ENCODE data around the gene TRMO.

DNA sequence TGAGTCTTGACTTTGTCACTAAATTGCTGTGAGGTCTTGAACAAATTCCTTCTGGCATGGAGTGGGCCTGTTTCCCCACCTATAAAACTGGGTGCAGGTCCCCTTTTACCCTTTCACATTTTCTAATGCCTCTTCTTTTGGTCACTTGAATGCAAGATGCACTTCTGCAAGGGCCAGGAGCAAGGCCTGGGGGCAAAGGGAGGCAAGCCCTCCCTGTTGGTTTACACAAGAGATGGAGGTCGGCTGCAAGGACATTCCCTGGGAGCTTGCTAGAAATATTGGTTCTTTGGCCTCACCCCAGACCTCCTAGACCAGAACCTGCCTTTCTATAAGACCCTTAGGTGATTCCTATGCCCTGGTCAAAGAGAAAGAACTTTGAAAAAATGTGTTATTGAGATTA, 63.5 kb downstream of the TRMO start:
- TF ChIP-seq, protein P1, sequence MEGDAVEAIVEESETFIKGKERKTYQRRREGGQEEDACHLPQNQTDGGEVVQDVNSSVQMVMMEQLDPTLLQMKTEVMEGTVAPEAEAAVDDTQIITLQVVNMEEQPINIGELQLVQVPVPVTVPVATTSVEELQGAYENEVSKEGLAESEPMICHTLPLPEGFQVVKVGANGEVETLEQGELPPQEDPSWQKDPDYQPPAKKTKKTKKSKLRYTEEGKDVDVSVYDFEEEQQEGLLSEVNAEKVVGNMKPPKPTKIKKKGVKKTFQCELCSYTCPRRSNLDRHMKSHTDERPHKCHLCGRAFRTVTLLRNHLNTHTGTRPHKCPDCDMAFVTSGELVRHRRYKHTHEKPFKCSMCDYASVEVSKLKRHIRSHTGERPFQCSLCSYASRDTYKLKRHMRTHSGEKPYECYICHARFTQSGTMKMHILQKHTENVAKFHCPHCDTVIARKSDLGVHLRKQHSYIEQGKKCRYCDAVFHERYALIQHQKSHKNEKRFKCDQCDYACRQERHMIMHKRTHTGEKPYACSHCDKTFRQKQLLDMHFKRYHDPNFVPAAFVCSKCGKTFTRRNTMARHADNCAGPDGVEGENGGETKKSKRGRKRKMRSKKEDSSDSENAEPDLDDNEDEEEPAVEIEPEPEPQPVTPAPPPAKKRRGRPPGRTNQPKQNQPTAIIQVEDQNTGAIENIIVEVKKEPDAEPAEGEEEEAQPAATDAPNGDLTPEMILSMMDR (IDR thresholded peaks at IDR 0.05; ENCODE audit: low read depth, low read length): no peak
- TF ChIP-seq MYC (IDR thresholded peaks at IDR 0.05; ENCODE audit: low read depth, low read length): no peak
